K562 treated with DMSO at 1 percent for 24 hours (cell line): Measurements from ENCODE around the gene DYNLT2B. TPM values are rescaled to one million over a fixed set of nuclear protein-coding genes. Genes with fewer than 3 reads are reported as not detected.

Experiments used
- total RNA-seq: library from RNA; unstranded; fragments of 300-600 nt; gene quantifications from 2 replicates; pipeline ENCODE4 v1.2.3, GENCODE V29; 2022; ENCODE audit warnings: low read depth; ENCODE audit not compliant: insufficient read depth

Gene DYNLT2B
- total RNA-seq = 12.3 and 20.5 TPM in 2 replicates

GRCh38 chr3:196317687-196318467 is at the start of gene DYNLT2B:
DYNLT2B (minus strand) TSS chr3:196318240; CDS start chr3:196318152, 88 bp downstream.

GRCh38 chr3:196287440-196288140 is 30.4 kb downstream of the DYNLT2B start, which contains the start of gene PCYT1A:
PCYT1A (minus strand) TSS chr3:196287726; CDS start chr3:196270531, 17,195 bp downstream.

Other genes with a start within 250 kb of the DYNLT2B start
- gene TFRC, start 236.2 kb downstream of the DYNLT2B start, total RNA-seq = 47.3 and 50.6 TPM in 2 replicates
- 5.6 and 7.5 TPM in 2 replicates for gene ZDHHC19, start 106.8 kb downstream of the DYNLT2B start, total RNA-seq
- 1.2 TPM in 1 of 2 replicates, not detected in the other for gene SLC51A, start 101.7 kb downstream of the DYNLT2B start, total RNA-seq
- 43.4 and 44.6 TPM in 2 replicates for gene PCYT1A, start 30.5 kb downstream of the DYNLT2B start, total RNA-seq
- gene TM4SF19, start 20.1 kb upstream of the DYNLT2B start, total RNA-seq = 9.5 and 9.8 TPM in 2 replicates
- 9.9 and 11.1 TPM in 2 replicates for gene UBXN7, start 114.2 kb upstream of the DYNLT2B start, total RNA-seq
- gene RNF168, start 185.5 kb upstream of the DYNLT2B start, total RNA-seq = 12.6 and 13.0 TPM in 2 replicates
- gene SMCO1, start 197.1 kb upstream of the DYNLT2B start, total RNA-seq = not detected in 2 replicates